RWPE2 (cell line): ENCODE results near the gene TRAPPC8.
"Not testable (repeated sequence)": the region's sequence is repeated elsewhere in the genome, so short reads cannot be mapped to it uniquely, and the experiment has no call there.

Experiments used
- ATAC-seq: fragments of 200-7000 bp; cut with Tn5 transposase; 3 replicates; pipeline ENCODE4 v1.9.1; 2021; ENCODE audit warnings: low read depth
- DNase-seq: peaks from one replicate; pipeline ENCODE4 v3.0.0-alpha.2; 2020; ENCODE audit warnings: low spot score
- H3K27ac ChIP-seq: fragments of 450-650 bp; 2 replicates; pipeline ENCODE4 v1.5.1; 2017; ENCODE audit warnings: mild to moderate bottlenecking; ENCODE audit not compliant: poor library complexity, severe bottlenecking
- H3K27me3 ChIP-seq: fragments of 250-450 bp; sonication (Bioruptor Pico); 2 replicates; pipeline ENCODE4 v1.5.1; 2021; ENCODE audit warnings: mild to moderate bottlenecking, moderate library complexity; ENCODE audit not compliant: insufficient read depth, poor library complexity, severe bottlenecking
- H3K36me3 ChIP-seq: fragments of 250-450 bp; sonication (Bioruptor Pico); 2 replicates; pipeline ENCODE4 v1.5.1; 2020; ENCODE audit warnings: low read depth, mild to moderate bottlenecking, moderate library complexity
- H3K4me1 ChIP-seq: fragments of 250-450 bp; sonication (Bioruptor Pico); 2 replicates; pipeline ENCODE4 v1.5.1; 2021; ENCODE audit warnings: mild to moderate bottlenecking, moderate library complexity; ENCODE audit not compliant: insufficient read depth, poor library complexity, severe bottlenecking
- H3K4me3 ChIP-seq: fragments of 250-450 bp; sonication (Bioruptor Pico); 2 replicates; pipeline ENCODE4 v1.5.1; 2021; ENCODE audit warnings: mild to moderate bottlenecking, moderate library complexity; ENCODE audit not compliant: severe bottlenecking
- H3K9me3 ChIP-seq: fragments of 250-450 bp; sonication (Bioruptor Pico); 2 replicates; pipeline ENCODE4 v1.5.1; 2021; ENCODE audit warnings: mild to moderate bottlenecking, moderate library complexity; ENCODE audit not compliant: severe bottlenecking
- CTCF ChIP-seq: fragments of 450-650 bp; IDR thresholded peaks from one replicate; pipeline ENCODE4 v1.5.1; 2017; ENCODE audit warnings: mild to moderate bottlenecking, moderate library complexity; ENCODE audit not compliant: poor library complexity, severe bottlenecking

TRAPPC8 gene

GRCh38 chr18:31970617-31971016 is 27.7 kb upstream of the TRAPPC8 start:
- no peak for TF ChIP-seq CTCF
- no peaks in the 10 kb centered on the region for H3K36me3 ChIP-seq
- DNase-seq (no peak), ATAC-seq (no peak)
- peaks cover 9% of the 10 kb centered on the region for H3K9me3 ChIP-seq
- no peak overlapping the region for H3K4me3 ChIP-seq
- no peaks in the 10 kb centered on the region for H3K4me1 ChIP-seq
- H3K27me3 ChIP-seq, result no peaks in the 10 kb centered on the region
- H3K27ac ChIP-seq, result no peak overlapping the region

GRCh38 chr18:31965316-31965970 is 22.5 kb upstream of the TRAPPC8 start:
- ATAC-seq, result no peak
- no peak overlapping the region for H3K27ac ChIP-seq
- H3K4me3 ChIP-seq, result no peak overlapping the region
- H3K9me3 ChIP-seq, result no peaks in the 10 kb centered on the region
- no peaks in the 10 kb centered on the region for H3K27me3 ChIP-seq
- DNase-seq, result no peak
- no peak for TF ChIP-seq CTCF
- H3K36me3 ChIP-seq, result no peaks in the 10 kb centered on the region
- H3K4me1 ChIP-seq, result no peaks in the 10 kb centered on the region

DNA sequence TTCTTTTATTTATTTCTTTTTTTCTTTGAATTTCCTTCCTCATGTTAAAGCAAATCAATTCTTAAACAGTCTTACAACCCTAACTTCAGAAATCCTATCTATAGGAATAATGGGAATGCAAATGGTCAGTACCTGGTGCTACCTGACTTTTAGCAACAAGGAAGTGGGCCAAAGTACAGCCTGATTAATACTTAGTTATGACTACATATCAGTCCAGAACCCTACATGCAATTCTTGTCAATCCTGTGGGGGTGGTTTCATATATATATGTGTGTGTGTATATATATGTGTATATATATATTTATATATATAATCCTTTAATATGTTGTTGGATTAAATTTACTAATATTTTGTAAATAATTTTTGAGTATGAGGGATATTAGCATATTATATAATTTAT is 14.8 kb upstream of the TRAPPC8 start:
- Histone ChIP-seq H3K4me1 (no peaks in the 10 kb centered on the region), H3K36me3 (no peaks in the 10 kb centered on the region), H3K27ac (no peak overlapping the region), H3K4me3 (no peak overlapping the region), H3K27me3 (no peaks in the 10 kb centered on the region), H3K9me3 (no peaks in the 10 kb centered on the region)
- TF ChIP-seq CTCF, result no peak
- DNase-seq (no peak), ATAC-seq (no peak)

DNA sequence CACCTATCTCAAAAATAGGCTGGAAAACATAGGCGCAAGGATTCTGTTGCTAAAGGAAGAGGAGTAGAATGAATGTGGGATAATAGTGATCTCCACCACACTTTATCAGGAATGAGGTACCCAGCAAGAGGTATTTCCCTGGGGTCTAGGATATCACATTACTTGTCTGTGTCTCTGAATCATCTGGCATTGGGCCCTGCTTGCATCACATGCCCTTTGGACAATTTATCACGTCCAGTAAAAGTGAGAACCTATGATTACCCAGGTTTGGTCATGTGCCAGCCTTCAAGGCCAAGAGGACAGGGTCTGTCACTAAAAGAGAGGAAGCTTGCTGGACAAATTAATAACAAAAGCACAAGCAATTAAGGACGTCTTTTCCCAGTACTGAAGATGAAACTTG is 11.4 kb upstream of the TRAPPC8 start:
- no peaks in the 10 kb centered on the region for H3K36me3 ChIP-seq
- no peaks in the 10 kb centered on the region for H3K27me3 ChIP-seq
- DNase-seq (no peak), ATAC-seq (peak; percentile 68)
- H3K9me3 ChIP-seq, result no peaks in the 10 kb centered on the region
- no peak overlapping the region for H3K27ac ChIP-seq
- TF ChIP-seq CTCF, result no peak
- no peak overlapping the region for H3K4me3 ChIP-seq
- H3K4me1 ChIP-seq, result no peaks in the 10 kb centered on the region

GRCh38 chr18:31953699-31954098 is 10.8 kb upstream of the TRAPPC8 start:
- DNase-seq, result not testable (repeated sequence)

More at GRCh38 chr18:31953699-31954098, 10.8 kb upstream of the TRAPPC8 start:
- H3K9me3 ChIP-seq, H3K27me3 ChIP-seq, H3K36me3 ChIP-seq, H3K27ac ChIP-seq, H3K4me3 ChIP-seq, ATAC-seq, H3K4me1 ChIP-seq: not testable (repeated sequence)
